Measurements from ENCODE around the gene PREPL.

The PREPL gene

GRCh38 chr2:44347526-44347925 is 13.8 kb downstream of the PREPL start:
- no peak overlapping the region for H2BK120ac ChIP-seq (ENCODE audit: low read depth, low read length)
- no peak overlapping the region for H3K9ac ChIP-seq (ENCODE audit: low read length)

DNA sequence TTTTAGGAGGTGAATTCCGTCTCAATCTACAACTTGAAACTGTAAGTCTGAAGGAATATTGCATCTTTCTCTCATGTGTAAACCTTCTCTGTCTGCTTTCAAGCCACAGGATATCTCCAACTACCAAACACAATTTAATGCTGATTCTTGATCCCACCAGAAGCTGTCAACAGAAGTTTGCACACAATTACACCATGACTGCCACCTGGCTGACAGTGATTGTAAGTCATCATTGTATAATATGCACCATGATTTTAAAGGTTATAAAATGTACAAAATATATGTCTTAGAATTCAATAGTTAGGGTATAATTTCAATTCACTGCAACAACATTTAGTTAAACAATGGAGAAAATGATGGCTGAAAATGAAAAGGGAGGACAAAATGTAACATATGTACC is 18.4 kb downstream of the PREPL start:
- Histone ChIP-seq H3K18ac (ENCODE audit: low read length) (no peak overlapping the region), H2AK5ac (ENCODE audit: low read length) (no peak overlapping the region), H2BK120ac (ENCODE audit: low read depth, low read length) (no peak overlapping the region), H3K27ac (ENCODE audit: low read depth, low read length) (no peak overlapping the region), H4K8ac (ENCODE audit: low read depth, low read length) (no peak overlapping the region), H3K4me1 (ENCODE audit: control insufficient read depth, low read depth, low read length) (no peaks in the 10 kb centered on the region), H3K9ac (ENCODE audit: low read length) (no peak overlapping the region), H3K56ac (ENCODE audit: low read length) (no peak overlapping the region), H3K4me3 (ENCODE audit: low read length) (no peak overlapping the region), H2BK15ac (replicated peaks; ENCODE audit: low read depth) (no peak overlapping the region), H3K79me2 (ENCODE audit: control insufficient read depth, insufficient read depth, low read length) (no peaks in the 10 kb centered on the region), H3K4me2 (ENCODE audit: low read length) (no peak overlapping the region), H3K27me3 (ENCODE audit: insufficient read depth, low read length, poor library complexity) (no peaks in the 10 kb centered on the region), H3K23ac (ENCODE audit: low read length) (no peak overlapping the region), H2BK5ac (ENCODE audit: low read length) (no peak overlapping the region), H3K36me3 (ENCODE audit: control insufficient read depth, insufficient read depth, low read length) (peaks cover 3% of the 10 kb centered on the region), H4K5ac (ENCODE audit: low read length) (no peak overlapping the region), H3K4ac (ENCODE audit: low read depth, low read length) (no peak overlapping the region), H3K79me1 (ENCODE audit: low read length) (no peaks in the 10 kb centered on the region)
- DNase-seq = peak; percentile 56
- WGBS (ENCODE audit: extremely low coverage, insufficient coverage, low lambda C conversion rate) = no CpG with 5 or more reads among the region's 1 CpG

More at GRCh38 chr2:44347526-44347925, 13.8 kb downstream of the PREPL start:
- no peak overlapping the region for H2BK15ac ChIP-seq (replicated peaks; ENCODE audit: low read depth)
- H3K79me1 ChIP-seq (ENCODE audit: low read length) = no peaks in the 10 kb centered on the region
- no peak overlapping the region for H2AK5ac ChIP-seq (ENCODE audit: low read length)
- H4K8ac ChIP-seq (ENCODE audit: low read depth, low read length) = no peak overlapping the region
- no peak overlapping the region for H3K4ac ChIP-seq (ENCODE audit: low read depth, low read length)
- no peaks in the 10 kb centered on the region for H3K4me1 ChIP-seq (ENCODE audit: control insufficient read depth, low read depth, low read length)
- H3K4me3 ChIP-seq (ENCODE audit: low read length) = no peak overlapping the region
- H3K36me3 ChIP-seq (ENCODE audit: control insufficient read depth, insufficient read depth, low read length) = no peaks in the 10 kb centered on the region
- WGBS (ENCODE audit: extremely low coverage, insufficient coverage, low lambda C conversion rate) = no CpG with 5 or more reads among the region's 2 CpGs
- no peak overlapping the region for H3K23ac ChIP-seq (ENCODE audit: low read length)
- no peak overlapping the region for H3K18ac ChIP-seq (ENCODE audit: low read length)
- H3K27ac ChIP-seq (ENCODE audit: low read depth, low read length) = no peak overlapping the region
- no peak overlapping the region for H4K5ac ChIP-seq (ENCODE audit: low read length)
- no peak overlapping the region for H2BK5ac ChIP-seq (ENCODE audit: low read length)
- H3K4me2 ChIP-seq (ENCODE audit: low read length) = no peak overlapping the region
- no peak for DNase-seq
- H3K27me3 ChIP-seq (ENCODE audit: insufficient read depth, low read length, poor library complexity) = no peaks in the 10 kb centered on the region
- H3K79me2 ChIP-seq (ENCODE audit: control insufficient read depth, insufficient read depth, low read length) = no peaks in the 10 kb centered on the region
- no peak overlapping the region for H3K56ac ChIP-seq (ENCODE audit: low read length)

DNA sequence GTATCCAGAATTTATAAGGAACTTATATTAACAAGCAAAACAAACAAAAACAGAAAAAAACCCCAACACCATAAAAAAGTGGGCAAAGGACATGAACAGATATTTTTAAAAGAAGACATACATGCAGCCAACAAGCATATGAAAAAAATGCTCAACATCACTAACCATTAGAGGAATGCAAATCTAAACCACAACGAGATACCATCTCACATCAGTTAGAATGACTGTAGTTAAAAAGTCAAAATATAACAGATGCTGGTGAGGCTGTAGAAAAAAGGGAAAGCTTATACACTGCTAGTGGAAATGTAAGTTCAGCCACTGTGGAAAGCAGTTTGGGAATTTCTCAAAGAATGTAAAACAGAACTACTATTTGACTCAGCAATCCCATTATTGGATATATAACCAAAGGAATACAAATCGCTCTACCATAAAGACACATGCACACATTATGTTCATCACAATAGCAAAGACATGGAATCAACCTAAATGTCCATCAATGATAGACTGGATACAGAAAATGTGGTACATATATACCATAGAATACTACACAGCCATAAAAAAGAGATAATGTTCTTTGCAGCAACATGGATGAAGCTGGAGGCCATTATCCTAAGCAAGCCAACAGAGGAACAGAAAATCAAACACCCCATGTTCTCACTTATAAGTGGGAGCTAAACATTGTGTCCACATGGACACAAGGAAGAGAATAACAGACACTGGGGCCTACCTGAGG is 25.3 kb downstream of the PREPL start:
- Histone ChIP-seq H2BK120ac (ENCODE audit: low read depth, low read length) (no peak overlapping the region), H3K4me3 (ENCODE audit: low read length) (no peak overlapping the region), H4K8ac (ENCODE audit: low read depth, low read length) (no peak overlapping the region), H3K4me2 (ENCODE audit: low read length) (no peak overlapping the region), H3K4me1 (ENCODE audit: control insufficient read depth, low read depth, low read length) (no peaks in the 10 kb centered on the region), H3K4ac (ENCODE audit: low read depth, low read length) (no peak overlapping the region), H2AK5ac (ENCODE audit: low read length) (no peak overlapping the region), H3K79me2 (ENCODE audit: control insufficient read depth, insufficient read depth, low read length) (no peaks in the 10 kb centered on the region), H2BK15ac (replicated peaks; ENCODE audit: low read depth) (no peak overlapping the region), H3K27me3 (ENCODE audit: insufficient read depth, low read length, poor library complexity) (no peaks in the 10 kb centered on the region), H3K27ac (ENCODE audit: low read depth, low read length) (no peak overlapping the region), H3K79me1 (ENCODE audit: low read length) (no peaks in the 10 kb centered on the region), H3K18ac (ENCODE audit: low read length) (no peak overlapping the region), H3K56ac (ENCODE audit: low read length) (no peak overlapping the region), H2BK5ac (ENCODE audit: low read length) (no peak overlapping the region), H3K23ac (ENCODE audit: low read length) (no peak overlapping the region), H4K5ac (ENCODE audit: low read length) (no peak overlapping the region), H3K36me3 (ENCODE audit: control insufficient read depth, insufficient read depth, low read length) (peaks cover 6% of the 10 kb centered on the region), H3K9ac (ENCODE audit: low read length) (no peak overlapping the region)
- DNase-seq = no peak
- no CpG with 5 or more reads among the region's 2 CpGs for WGBS (ENCODE audit: extremely low coverage, insufficient coverage, low lambda C conversion rate)

DNA sequence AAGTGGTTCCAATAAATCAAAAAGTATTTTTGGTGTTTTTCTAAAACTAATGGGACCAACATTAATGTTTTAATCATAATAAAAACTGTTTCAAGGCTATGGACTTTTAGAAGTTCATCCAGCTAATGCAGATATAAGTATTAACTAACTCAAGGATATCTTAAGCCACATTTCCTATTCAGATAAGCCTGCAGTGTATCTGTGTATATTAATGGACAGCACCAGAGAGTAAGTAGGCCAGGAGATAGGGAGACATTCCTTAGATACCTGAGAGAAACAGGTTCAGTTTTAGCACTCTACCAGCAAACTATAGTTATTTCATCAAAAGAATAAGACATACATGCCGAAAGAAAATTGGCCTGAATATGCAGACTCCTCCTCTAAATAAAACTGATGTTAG is 27.3 kb downstream of the PREPL start:
- no peak overlapping the region for H3K4me3 ChIP-seq (ENCODE audit: low read length)
- no peaks in the 10 kb centered on the region for H3K27me3 ChIP-seq (ENCODE audit: insufficient read depth, low read length, poor library complexity)
- H2BK15ac ChIP-seq (replicated peaks; ENCODE audit: low read depth) = no peak overlapping the region
- H4K8ac ChIP-seq (ENCODE audit: low read depth, low read length) = no peak overlapping the region
- no peak overlapping the region for H3K56ac ChIP-seq (ENCODE audit: low read length)
- H3K4me1 ChIP-seq (ENCODE audit: control insufficient read depth, low read depth, low read length) = no peaks in the 10 kb centered on the region
- H3K79me1 ChIP-seq (ENCODE audit: low read length) = no peaks in the 10 kb centered on the region
- H3K79me2 ChIP-seq (ENCODE audit: control insufficient read depth, insufficient read depth, low read length) = no peaks in the 10 kb centered on the region
- H3K36me3 ChIP-seq (ENCODE audit: control insufficient read depth, insufficient read depth, low read length) = peaks cover 6% of the 10 kb centered on the region
- no peak overlapping the region for H4K5ac ChIP-seq (ENCODE audit: low read length)
- H3K4me2 ChIP-seq (ENCODE audit: low read length) = no peak overlapping the region
- H3K27ac ChIP-seq (ENCODE audit: low read depth, low read length) = no peak overlapping the region
- no peak for DNase-seq
- H2BK120ac ChIP-seq (ENCODE audit: low read depth, low read length) = no peak overlapping the region
- H3K4ac ChIP-seq (ENCODE audit: low read depth, low read length) = no peak overlapping the region
- H3K18ac ChIP-seq (ENCODE audit: low read length) = no peak overlapping the region
- H2BK5ac ChIP-seq (ENCODE audit: low read length) = no peak overlapping the region
- WGBS (ENCODE audit: extremely low coverage, insufficient coverage, low lambda C conversion rate) = no CpG with 5 or more reads among the region's 1 CpG
- H3K23ac ChIP-seq (ENCODE audit: low read length) = no peak overlapping the region
- H3K9ac ChIP-seq (ENCODE audit: low read length) = no peak overlapping the region
- no peak overlapping the region for H2AK5ac ChIP-seq (ENCODE audit: low read length)

DNA sequence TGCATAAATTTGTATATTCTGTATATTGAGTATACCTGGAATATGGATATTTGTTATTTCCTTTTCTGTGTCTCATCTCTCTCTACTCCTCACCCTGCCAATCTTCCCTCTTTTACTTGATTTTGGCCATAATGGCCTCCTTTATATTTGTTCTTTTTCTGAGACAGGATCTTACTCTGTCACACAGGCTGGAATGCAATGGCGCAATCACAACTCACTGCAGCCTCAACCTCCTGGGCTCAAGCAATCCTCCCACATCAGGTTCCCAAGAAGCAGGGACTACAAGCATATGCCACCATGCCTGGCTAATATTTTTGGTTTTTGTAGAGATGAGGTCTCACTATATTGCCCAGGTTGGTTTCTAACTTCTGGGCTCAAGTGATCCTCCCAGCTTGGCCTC is 30.5 kb downstream of the PREPL start:
- Histone ChIP-seq H3K27ac (ENCODE audit: low read depth, low read length) (no peak overlapping the region), H3K9ac (ENCODE audit: low read length) (no peak overlapping the region), H3K4me3 (ENCODE audit: low read length) (no peak overlapping the region), H3K4me2 (ENCODE audit: low read length) (no peak overlapping the region), H3K18ac (ENCODE audit: low read length) (no peak overlapping the region), H2BK5ac (ENCODE audit: low read length) (no peak overlapping the region), H3K4ac (ENCODE audit: low read depth, low read length) (no peak overlapping the region), H3K23ac (ENCODE audit: low read length) (no peak overlapping the region), H2BK15ac (replicated peaks; ENCODE audit: low read depth) (no peak overlapping the region), H3K36me3 (ENCODE audit: control insufficient read depth, insufficient read depth, low read length) (no peaks in the 10 kb centered on the region), H3K27me3 (ENCODE audit: insufficient read depth, low read length, poor library complexity) (no peaks in the 10 kb centered on the region), H4K8ac (ENCODE audit: low read depth, low read length) (no peak overlapping the region), H3K4me1 (ENCODE audit: control insufficient read depth, low read depth, low read length) (no peaks in the 10 kb centered on the region), H4K5ac (ENCODE audit: low read length) (no peak overlapping the region), H3K79me1 (ENCODE audit: low read length) (no peaks in the 10 kb centered on the region), H2BK120ac (ENCODE audit: low read depth, low read length) (no peak overlapping the region), H2AK5ac (ENCODE audit: low read length) (no peak overlapping the region), H3K56ac (ENCODE audit: low read length) (no peak overlapping the region), H3K79me2 (ENCODE audit: control insufficient read depth, insufficient read depth, low read length) (no peaks in the 10 kb centered on the region)
- DNase-seq = no peak
- WGBS (ENCODE audit: extremely low coverage, insufficient coverage, low lambda C conversion rate) = no CpG with 5 or more reads among the region's 1 CpG

- H3K27ac ChIP-seq (ENCODE audit: low read depth, low read length) = no peak overlapping the region
- H2BK15ac ChIP-seq (replicated peaks; ENCODE audit: low read depth) = no peak overlapping the region
- H3K27me3 ChIP-seq (ENCODE audit: insufficient read depth, low read length, poor library complexity) = no peaks in the 10 kb centered on the region
- no peak overlapping the region for H2AK5ac ChIP-seq (ENCODE audit: low read length)
- H3K79me1 ChIP-seq (ENCODE audit: low read length) = no peaks in the 10 kb centered on the region
- no peak overlapping the region for H3K18ac ChIP-seq (ENCODE audit: low read length)
- H3K4me1 ChIP-seq (ENCODE audit: control insufficient read depth, low read depth, low read length) = peaks cover 3% of the 10 kb centered on the region
- H3K4me3 ChIP-seq (ENCODE audit: low read length) = no peak overlapping the region
- no peaks in the 10 kb centered on the region for H3K36me3 ChIP-seq (ENCODE audit: control insufficient read depth, insufficient read depth, low read length)
- no peak overlapping the region for H2BK120ac ChIP-seq (ENCODE audit: low read depth, low read length)
- no peak overlapping the region for H3K56ac ChIP-seq (ENCODE audit: low read length)
- no peak overlapping the region for H4K8ac ChIP-seq (ENCODE audit: low read depth, low read length)
- H3K4me2 ChIP-seq (ENCODE audit: low read length) = no peak overlapping the region
- H3K9ac ChIP-seq (ENCODE audit: low read length) = no peak overlapping the region
- DNase-seq = no peak
- no peak overlapping the region for H3K23ac ChIP-seq (ENCODE audit: low read length)
- no peaks in the 10 kb centered on the region for H3K79me2 ChIP-seq (ENCODE audit: control insufficient read depth, insufficient read depth, low read length)
- no peak overlapping the region for H4K5ac ChIP-seq (ENCODE audit: low read length)
- no CpG with 5 or more reads among the region's 2 CpGs for WGBS (ENCODE audit: extremely low coverage, insufficient coverage, low lambda C conversion rate)
- H2BK5ac ChIP-seq (ENCODE audit: low read length) = no peak overlapping the region
- H3K4ac ChIP-seq (ENCODE audit: low read depth, low read length) = no peak overlapping the region
Observed at GRCh38 chr2:44329343-44329742, 32.0 kb downstream of the PREPL start.

Data from mesendoderm (in vitro differentiated cells).